Measurements from ENCODE around the gene RNASE8.

Gene RNASE8

GRCh38 chr14:21070083-21070609 lies 12.5 kb downstream of the RNASE8 start, which contains the start of gene ARHGEF40:
TSS of gene ARHGEF40 (plus strand) at chr14:21070304. CDS start at chr14:21070397, 93 bp downstream.
- peaks cover 0 to 18% (median 10%) of the 10 kb centered on the region in 3 donors for H3K36me3 ChIP-seq
- TF ChIP-seq, protein P1, sequence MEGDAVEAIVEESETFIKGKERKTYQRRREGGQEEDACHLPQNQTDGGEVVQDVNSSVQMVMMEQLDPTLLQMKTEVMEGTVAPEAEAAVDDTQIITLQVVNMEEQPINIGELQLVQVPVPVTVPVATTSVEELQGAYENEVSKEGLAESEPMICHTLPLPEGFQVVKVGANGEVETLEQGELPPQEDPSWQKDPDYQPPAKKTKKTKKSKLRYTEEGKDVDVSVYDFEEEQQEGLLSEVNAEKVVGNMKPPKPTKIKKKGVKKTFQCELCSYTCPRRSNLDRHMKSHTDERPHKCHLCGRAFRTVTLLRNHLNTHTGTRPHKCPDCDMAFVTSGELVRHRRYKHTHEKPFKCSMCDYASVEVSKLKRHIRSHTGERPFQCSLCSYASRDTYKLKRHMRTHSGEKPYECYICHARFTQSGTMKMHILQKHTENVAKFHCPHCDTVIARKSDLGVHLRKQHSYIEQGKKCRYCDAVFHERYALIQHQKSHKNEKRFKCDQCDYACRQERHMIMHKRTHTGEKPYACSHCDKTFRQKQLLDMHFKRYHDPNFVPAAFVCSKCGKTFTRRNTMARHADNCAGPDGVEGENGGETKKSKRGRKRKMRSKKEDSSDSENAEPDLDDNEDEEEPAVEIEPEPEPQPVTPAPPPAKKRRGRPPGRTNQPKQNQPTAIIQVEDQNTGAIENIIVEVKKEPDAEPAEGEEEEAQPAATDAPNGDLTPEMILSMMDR (IDR thresholded peaks at IDR 0.05): no peak
- H3K27ac ChIP-seq: peak within 1 kb of the TSS; percentile 86 to 92
- no peaks in the 10 kb centered on the region for H3K27me3 ChIP-seq
- H3K4me3 ChIP-seq: peak within 1 kb of the TSS; percentile 76 to 77
- H3K9me3 ChIP-seq: no peaks in the 10 kb centered on the region
- H3K4me1 ChIP-seq: peaks cover 0 to 40% (median 28%) of the 10 kb centered on the region in 4 donors
- intact Hi-C loops (cut with DNase I; ENCODE audit: low total_unique reads): loop anchor here (1.0 kb wide), 1 partner anchor 34 kb away; no protein-coding TSS in a partner anchor
- DNase-seq: peak; percentile 61 to 85

- Histone ChIP-seq H3K4me1 (peaks cover 0 to 40% (median 28%) of the 10 kb centered on the region in 4 donors), H3K36me3 (peaks cover 3 to 24% (median 16%) of the 10 kb centered on the region in 3 donors), H3K27me3 (no peaks in the 10 kb centered on the region), H3K4me3 (peak overlapping the region; percentile 76 to 77), H3K27ac (peak overlapping the region; percentile 86 to 92), H3K9me3 (no peaks in the 10 kb centered on the region)
- intact Hi-C loops (cut with DNase I; ENCODE audit: low total_unique reads): loop anchor here (1.0 kb wide), 1 partner anchor 34 kb away; no protein-coding TSS in a partner anchor
- peak; percentile 62 to 79 for DNase-seq
- TF ChIP-seq, protein P1 (IDR thresholded peaks at IDR 0.05): no peak
These were observed 13.1 kb downstream of the RNASE8 start for GRCh38 chr14:21070610-21071224.

DNA sequence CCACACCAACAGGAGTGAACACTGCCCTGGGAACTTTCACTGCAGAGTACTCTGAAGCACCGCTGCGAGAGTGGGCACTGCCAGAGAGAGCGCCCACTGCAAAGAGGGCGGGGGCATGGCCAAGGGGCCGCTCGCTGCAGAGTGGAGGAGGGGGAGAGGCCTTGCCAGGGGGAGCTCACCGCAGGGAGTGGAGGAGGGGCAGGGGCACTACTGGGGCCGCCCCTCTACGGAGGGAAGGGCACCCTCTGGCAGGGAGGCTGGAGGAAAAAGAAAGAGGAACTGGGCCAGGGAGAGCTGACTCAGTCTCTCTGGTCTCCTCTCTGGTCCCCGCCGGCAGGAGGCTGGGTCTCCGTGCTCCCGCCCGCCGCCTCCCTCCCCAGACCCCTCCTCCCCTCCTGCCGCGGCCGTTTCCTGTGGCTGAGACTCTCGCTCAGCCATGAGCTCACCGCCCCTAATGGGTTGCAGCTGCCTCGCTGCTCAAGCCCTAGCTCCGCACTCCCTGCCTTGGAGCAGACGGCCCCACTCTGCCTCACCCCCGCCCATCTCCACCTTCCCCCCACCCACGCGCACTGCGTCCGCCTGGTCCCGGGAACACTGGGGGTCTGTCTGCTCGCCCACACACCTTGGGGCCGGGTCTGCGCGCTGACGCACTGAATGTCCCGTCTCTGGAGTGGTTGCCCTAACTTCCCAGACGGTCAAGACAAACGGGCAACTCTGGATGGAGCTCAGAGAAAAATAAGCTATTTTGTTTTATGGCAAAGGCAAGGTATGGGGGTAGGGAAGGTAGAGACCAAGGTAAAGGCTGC lies 13.8 kb downstream of the RNASE8 start:
- TF ChIP-seq, protein P1 (IDR thresholded peaks at IDR 0.05): no peak
- Histone ChIP-seq H3K27me3 (no peaks in the 10 kb centered on the region), H3K9me3 (no peaks in the 10 kb centered on the region), H3K4me1 (peaks cover 0 to 40% (median 28%) of the 10 kb centered on the region in 4 donors), H3K36me3 (peaks cover 10 to 31% (median 23%) of the 10 kb centered on the region in 3 donors), H3K4me3 (peak overlapping the region; percentile 76 to 77), H3K27ac (peak overlapping the region; percentile 86 to 92)
- peak; percentile 89 to 93 for DNase-seq
- intact Hi-C loops (cut with DNase I; ENCODE audit: low total_unique reads): no loop called here

- no peaks in the 10 kb centered on the region for H3K27me3 ChIP-seq
- intact Hi-C loops (cut with DNase I; ENCODE audit: low total_unique reads): no loop called here
- H3K4me1 ChIP-seq: peaks cover 0 to 40% (median 28%) of the 10 kb centered on the region in 4 donors
- no peaks in the 10 kb centered on the region for H3K9me3 ChIP-seq
- TF ChIP-seq, protein P1 (IDR thresholded peaks at IDR 0.05): peak in 1 of 2 experiments; percentile 6
- peaks cover 13 to 37% (median 29%) of the 10 kb centered on the region in 3 donors for H3K36me3 ChIP-seq
- H3K4me3 ChIP-seq: peak overlapping the region; percentile 76 to 77
- peak overlapping the region; percentile 86 to 92 for H3K27ac ChIP-seq
- DNase-seq: peak in 1 of 2 donors; percentile 64
These were observed 14.4 kb downstream of the RNASE8 start for GRCh38 chr14:21072031-21072473.

- DNase-seq: no peak
- intact Hi-C loops (cut with DNase I; ENCODE audit: low total_unique reads): no loop called here
- no peaks in the 10 kb centered on the region for H3K27me3 ChIP-seq
- peaks cover 13 to 45% (median 37%) of the 10 kb centered on the region in 3 donors for H3K36me3 ChIP-seq
- TF ChIP-seq, protein P1 (IDR thresholded peaks at IDR 0.05): no peak
- H3K4me1 ChIP-seq: peaks cover 0 to 40% (median 28%) of the 10 kb centered on the region in 4 donors
- H3K4me3 ChIP-seq: no peak overlapping the region
- H3K27ac ChIP-seq: peak overlapping the region; percentile 86 to 92
- H3K9me3 ChIP-seq: no peaks in the 10 kb centered on the region
These were observed 15.2 kb downstream of the RNASE8 start for GRCh38 chr14:21072781-21073339.
